Muscle of back (tissue), 11 donors: ENCODE measurements around the gene ERGIC1. TPM values are rescaled to one million over a fixed set of nuclear protein-coding genes. Genes with fewer than 3 reads are reported as not detected.
"Not testable (repeated sequence)": the region's sequence is repeated elsewhere in the genome, so short reads cannot be mapped to it uniquely, and the experiment has no call there.

ENCODE experiments used
- DNase-seq, 3 donors: peaks; one replicate each; pipeline versions ENCODE4 v3.0.0 to v3.0.0-alpha.2; 2013
- polyA plus RNA-seq, 10 donors: library from polyadenylated mRNA; unstranded; fragments of 120-200 nt; gene quantifications; one replicate each; pipeline ENCODE4 v1.2.1, GENCODE V29; 2013; ENCODE audit not compliant: insufficient read length in 10 of 10

Gene ERGIC1
- polyA plus RNA-seq, 10 donors = 85.1 to 102 (median 91.8) TPM

GRCh38 chr5:172798422-172799215, 35.4 kb upstream of the ERGIC1 start:
- peak in 1 of 3 donors; percentile 79 for DNase-seq

- no peak for DNase-seq
Observed at GRCh38 chr5:172799416-172799815, 34.6 kb upstream of the ERGIC1 start.

GRCh38 chr5:172800088-172800551, 33.9 kb upstream of the ERGIC1 start:
- DNase-seq = peak in 1 of 3 donors; percentile 70

GRCh38 chr5:172801179-172801671, 32.8 kb upstream of the ERGIC1 start:
- DNase-seq = peak in 1 of 3 donors; percentile 90

DNA sequence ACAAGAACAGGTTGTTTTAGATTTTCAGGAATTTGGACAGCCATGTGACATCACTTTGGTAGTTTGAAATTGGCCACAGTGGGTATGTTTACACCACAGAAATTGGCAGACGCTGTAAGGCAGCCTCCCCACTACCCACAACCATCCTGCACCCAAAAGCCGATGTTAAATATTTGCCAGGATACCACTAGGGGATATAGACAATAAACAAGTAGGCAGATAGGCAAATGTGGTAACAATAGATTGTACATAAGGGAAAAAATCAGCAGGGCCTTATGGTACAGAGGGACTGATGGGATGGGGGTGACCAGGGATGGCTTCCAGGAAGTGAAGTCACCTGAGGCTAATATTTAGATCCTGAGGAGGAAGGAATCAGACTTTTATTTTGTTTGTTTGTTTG, 31.9 kb upstream of the ERGIC1 start:
- DNase-seq = no peak

DNA sequence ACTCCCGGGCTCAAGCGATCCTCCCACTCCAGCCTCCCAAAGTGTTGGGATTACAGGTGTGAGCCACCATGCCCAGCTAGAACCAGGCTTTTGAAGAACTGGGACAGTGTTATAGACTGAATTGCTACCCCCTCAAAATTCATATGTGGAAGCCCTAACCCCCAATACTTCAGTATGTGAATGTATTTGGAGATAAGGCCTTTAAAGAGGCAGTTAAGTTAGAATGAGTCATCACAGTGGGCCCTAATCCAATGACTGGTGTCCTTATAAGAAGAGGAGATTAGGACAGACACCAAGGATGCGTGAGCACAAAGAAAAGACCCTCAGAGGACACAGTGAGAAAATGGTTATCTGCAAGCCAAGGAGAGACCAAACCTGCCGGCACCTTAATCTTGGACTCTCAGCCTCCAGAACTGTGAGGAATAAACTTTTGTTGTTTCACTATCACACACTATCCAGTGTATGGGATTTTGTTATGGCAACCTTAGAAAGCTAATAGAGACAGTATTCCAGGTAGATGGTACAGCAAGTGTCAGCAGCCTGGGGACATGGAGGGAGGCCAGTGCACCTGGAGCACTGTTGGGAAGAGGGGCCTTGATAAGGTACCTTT, 31.4 kb upstream of the ERGIC1 start:
- no peak for DNase-seq

GRCh38 chr5:172805018-172805683, 28.9 kb upstream of the ERGIC1 start:
- no peak for DNase-seq

DNA sequence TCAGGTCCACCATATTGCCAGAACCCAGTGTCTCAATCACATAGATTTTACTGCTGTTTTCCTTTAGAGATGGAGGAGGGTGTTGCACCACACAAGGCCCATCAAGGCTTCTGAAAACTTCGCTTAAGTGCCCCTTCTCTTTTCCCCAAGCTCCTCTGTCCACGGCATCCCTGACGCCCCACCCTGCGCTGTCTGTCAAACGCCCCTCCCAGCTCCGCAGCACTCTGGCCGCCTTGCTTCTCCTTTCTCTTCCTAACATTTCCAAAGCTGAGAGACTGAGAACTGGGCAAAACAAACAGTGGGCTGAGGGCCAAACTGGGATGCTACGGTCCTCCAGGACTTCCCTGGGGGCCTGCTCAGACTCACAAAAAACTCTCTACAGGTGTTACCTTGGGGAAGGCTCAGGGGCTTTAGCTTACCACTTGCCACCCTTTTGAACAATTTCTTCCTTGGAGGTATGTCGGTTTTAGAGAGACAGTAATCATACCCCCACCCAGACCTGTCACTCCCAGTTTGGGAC, 28.3 kb upstream of the ERGIC1 start:
- DNase-seq = no peak

DNA sequence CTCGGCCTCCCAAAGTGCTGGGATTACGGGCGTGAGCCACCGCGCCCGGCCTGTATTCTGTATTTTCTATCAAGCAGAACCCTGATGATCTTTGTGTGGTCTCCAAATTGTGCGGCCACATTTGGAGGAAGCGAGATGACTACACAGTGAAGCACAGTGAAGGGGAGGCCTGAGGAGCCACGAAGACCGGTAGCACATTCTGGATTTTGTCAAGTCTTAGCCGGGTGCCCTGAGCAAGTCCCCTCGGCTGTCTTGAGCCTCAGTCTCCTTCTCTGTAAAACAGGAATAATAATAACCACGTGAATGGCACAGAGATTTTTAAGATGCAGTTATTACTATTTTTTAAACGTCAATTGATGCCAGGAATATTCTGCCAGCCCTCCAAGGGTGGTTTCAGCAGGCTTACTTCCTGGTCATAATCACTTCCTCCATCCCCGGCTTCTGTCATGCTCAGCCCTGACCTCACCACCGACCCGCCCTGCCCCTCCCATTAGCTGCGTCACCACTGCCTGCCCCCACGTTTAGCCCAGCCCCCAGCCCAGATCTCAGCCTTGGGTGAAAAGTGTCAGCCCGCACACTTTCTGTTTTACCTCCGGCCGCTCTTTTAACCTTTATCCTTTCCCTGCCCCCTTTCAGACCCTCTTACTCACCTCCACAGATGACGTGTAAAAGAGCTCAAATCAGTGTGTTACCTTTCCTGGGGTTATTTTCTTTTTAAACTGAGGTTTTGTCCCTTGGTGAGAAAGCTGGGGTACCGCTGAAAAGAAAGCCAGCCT, 27.0 kb upstream of the ERGIC1 start:
- peak; percentile 65 to 90 (median 74) for DNase-seq

DNA sequence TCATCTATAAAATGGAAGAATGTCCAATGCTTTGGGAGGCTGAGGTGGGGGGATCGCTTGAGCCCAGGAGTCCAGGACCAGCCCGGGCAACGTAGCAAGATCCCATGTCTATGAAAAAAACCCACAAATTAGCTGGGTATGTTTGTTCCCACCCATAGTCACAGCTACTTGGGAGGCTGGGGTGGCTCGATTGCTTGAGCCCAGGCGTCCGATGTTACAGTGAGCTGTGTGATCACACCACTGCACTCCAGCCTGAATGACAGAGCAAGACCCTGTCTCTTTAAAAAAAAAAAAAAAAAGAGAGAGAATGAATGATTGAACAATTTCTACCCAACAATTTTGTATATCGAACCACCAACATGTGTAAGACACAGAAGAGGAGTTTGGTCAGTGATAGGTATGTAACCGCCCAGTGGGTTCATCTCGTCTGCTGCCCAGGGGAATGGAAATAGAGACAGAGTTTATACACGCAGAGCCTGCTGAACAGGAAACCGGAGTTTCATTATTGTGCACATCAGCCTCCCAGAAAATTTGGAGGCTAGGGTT, 26.2 kb upstream of the ERGIC1 start:
- DNase-seq = no peak

DNA sequence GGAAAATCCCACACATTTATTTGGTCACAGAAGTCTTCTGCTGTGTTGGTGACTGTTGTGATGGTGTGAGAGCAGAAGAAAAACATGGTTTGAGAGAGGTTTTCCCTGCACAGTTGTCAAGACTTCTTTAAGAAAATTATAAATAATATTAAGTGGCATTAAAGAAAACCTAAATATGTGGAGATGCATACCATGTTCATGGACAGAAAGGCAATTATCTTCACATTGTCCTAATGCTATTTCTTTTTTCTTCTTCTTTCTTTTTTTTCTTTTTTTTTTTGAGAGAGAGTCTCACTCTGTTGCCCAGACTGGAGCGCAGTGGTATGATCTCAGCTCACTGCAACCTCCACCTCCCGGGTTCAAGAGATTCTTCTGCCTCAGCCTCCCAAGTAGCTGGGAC, 24.3 kb upstream of the ERGIC1 start:
- no peak for DNase-seq

- DNase-seq = not testable (repeated sequence)
Observed at GRCh38 chr5:172810996-172811395, 23.1 kb upstream of the ERGIC1 start.

DNA sequence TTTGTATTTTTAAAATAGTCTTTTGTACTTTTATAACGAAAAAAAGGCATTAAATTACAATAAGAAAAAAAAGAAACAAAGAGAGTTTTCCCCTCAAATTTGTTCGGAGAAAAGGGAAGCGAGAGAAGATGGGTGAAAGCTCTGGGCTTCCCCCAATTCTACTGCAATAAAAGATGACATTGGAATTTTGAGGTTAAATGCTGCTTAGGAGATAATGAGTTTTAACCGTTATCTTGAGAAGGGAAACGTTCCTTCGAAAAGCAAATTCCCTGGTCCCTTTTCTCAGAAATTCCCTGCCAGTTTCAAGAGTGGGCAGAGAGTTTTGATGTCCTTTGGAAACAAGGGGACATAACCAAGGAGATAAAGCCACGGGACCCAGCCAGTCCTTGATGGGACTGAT, 18.4 kb upstream of the ERGIC1 start:
- no peak for DNase-seq

DNA sequence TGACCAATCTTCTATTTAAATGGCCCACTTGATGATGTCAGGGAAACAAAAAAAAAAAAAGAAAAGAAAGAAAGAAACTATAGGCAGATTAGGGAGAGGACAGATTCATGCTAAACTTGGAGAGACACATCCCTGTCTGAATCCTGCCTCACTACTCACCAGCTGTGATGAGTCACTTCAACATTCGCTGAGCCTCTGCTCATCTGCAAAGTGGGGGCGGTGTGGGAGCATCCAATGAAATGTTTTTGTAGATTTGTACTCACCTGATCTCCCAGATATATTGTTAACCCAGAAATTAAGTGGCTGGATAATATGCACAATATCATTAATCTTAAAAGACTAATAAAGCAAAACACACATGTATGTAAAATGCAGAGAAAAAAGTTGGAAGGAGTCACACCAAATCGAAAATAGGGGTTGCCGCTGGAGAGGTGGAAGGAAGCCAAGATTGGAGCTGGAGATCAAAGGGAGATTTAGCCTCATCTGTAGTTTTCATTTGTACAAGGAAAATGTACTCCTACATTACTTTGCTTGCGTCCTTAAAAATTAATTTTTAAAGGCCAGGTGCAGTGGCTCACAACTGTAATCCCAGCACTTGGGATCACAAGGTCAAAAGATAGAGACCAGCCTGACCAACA, 17.0 kb upstream of the ERGIC1 start:
- peak in 1 of 3 donors; percentile 71 for DNase-seq

GRCh38 chr5:172817664-172818063, 16.4 kb upstream of the ERGIC1 start:
- no peak for DNase-seq

DNA sequence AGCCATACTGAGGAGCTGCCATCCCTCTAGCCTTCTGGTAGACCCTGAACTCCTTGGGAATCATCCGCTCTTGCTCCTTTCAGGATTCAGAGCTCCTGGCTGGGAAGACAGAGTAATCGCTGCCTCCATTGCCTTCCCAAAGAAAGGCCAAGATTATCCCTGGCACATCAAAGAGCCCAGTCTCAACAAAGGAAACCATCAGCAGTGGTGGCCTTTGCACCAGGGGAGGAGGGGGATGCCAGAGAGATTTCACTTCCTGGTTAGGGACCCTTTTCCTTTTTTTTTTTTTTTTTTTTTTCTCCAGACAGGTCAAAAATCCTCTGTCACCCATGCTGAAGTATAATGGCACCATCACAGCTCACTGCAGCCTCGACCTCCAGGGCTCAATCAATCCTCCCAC, 16.0 kb upstream of the ERGIC1 start:
- DNase-seq = no peak

DNA sequence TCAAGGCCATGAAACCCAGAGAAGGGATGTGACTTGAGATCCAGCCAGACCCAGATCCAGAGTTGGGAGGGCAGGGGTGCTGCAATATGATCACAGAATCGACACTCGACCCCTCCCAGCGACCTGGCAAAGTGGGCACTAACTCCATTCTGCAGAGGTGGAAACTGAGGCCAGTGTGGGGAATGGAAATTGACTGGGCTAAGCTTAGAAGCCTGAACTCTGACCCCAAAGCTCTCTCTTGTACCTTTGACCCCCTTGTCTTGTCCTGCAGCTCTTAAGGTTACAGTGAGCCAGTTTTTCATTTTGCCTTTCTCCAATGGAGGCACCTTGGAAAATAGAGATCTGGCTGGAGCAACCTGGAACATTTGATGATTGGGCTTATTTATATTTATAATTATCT, 14.5 kb upstream of the ERGIC1 start:
- no peak for DNase-seq

DNA sequence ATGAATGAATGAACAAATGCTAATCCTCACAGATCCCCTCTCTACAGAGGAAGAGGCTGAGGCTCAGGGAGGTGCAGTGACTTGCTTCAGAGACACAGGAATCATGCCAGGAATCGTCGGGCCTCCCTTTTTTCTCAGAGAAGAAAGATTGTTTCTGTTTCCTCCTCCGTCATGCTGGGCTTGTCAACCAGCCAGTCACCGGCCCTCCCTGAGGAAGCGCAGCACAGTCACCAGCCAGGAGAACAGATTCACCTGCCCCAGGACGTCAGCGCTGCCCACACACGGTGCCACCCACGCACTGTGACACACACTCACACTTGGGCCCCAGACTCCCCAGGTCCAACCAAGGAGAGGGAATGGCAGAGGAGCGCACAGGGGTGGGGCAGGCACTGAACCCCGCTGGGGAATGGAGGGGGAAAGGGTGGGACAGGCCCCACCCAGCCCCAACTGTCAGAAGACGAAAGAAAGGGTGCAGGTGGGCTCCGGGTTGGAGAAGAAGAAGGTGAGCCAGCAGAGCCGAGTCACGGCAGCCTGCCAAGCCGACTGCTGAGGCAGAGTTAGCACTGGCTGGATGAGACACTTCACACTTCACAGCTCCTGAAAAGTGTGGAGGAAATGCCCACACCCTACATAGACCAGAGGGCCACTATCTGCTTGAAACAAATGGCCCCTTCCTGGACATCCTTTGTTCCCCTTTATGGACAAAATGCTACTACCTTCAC, 13.8 kb upstream of the ERGIC1 start:
- no peak for DNase-seq

DNA sequence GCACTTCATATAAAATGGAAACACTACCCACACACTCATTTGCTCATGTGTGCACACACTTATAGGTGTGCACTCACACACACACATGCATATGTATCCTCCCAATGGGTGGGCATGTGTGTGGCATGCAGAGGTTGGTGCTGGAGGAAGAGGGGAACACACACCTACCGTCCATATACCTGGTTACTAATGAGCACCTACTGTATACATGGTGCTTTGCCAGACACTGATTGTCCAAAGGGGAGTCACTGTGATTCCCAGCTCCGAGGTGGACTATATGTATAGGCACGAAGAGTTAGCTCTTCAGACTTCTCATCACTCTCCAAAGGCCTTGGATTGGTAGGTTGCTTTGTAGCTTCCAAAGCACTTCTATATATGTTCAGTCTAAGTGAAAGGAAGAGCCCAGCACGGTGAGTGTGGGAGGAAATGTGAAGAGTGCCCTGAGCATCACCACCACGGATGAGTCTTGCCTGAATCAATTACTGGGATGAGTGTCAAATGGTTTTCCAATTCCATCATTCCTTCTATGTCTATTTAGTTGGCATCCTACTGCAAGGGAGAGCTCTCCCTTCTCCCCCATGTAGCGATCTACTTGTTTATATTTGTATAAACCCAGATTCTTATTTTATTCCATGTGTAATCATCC, 12.6 kb upstream of the ERGIC1 start:
- DNase-seq = no peak
